GOT3 (cell line): ENCODE data around the gene TTC38.
"Not testable (repeated sequence)": the region's sequence is repeated elsewhere in the genome, so short reads cannot be mapped to it uniquely, and the experiment has no call there.

Experiments used
- DNase-seq: peaks from one replicate; lab custom pipeline; 2025; ENCODE audit warnings: mixed read lengths; lab: John Stamatoyannopoulos, UW

Gene TTC38

GRCh38 chr22:46296257-46297150 is 28.7 kb downstream of the TTC38 start, which contains the start of gene GTSE1:
GTSE1 (plus strand) TSS chr22:46296870; CDS start chr22:46297401, 531 bp downstream.
- DNase-seq, result peak; percentile 90

- DNase-seq, result no peak
These were observed 29.5 kb downstream of the TTC38 start for GRCh38 chr22:46297151-46297812.

GRCh38 chr22:46299101-46299500 is 31.3 kb downstream of the TTC38 start:
- DNase-seq, result no peak

- DNase-seq, result no peak
These were observed 32.7 kb downstream of the TTC38 start for GRCh38 chr22:46300491-46300890.

- DNase-seq, result no peak
These were observed 35.6 kb downstream of the TTC38 start for GRCh38 chr22:46303347-46303965.

- no peak for DNase-seq
These were observed 40.6 kb downstream of the TTC38 start for GRCh38 chr22:46308283-46308988.

- no peak for DNase-seq
These were observed 41.8 kb downstream of the TTC38 start for GRCh38 chr22:46309526-46310085.

- no peak for DNase-seq
These were observed 44.2 kb downstream of the TTC38 start for GRCh38 chr22:46312056-46312455.

GRCh38 chr22:46312848-46313247 is 45.0 kb downstream of the TTC38 start:
- DNase-seq, result not testable (repeated sequence)

- no peak for DNase-seq
These were observed 48.2 kb downstream of the TTC38 start for GRCh38 chr22:46315976-46316375.

GRCh38 chr22:46317646-46318045 is 49.8 kb downstream of the TTC38 start:
- DNase-seq, result no peak

GRCh38 chr22:46318576-46318975 is 50.8 kb downstream of the TTC38 start:
- no peak for DNase-seq

GRCh38 chr22:46319319-46319718 is 51.5 kb downstream of the TTC38 start:
- no peak for DNase-seq

GRCh38 chr22:46320166-46320710 is 52.4 kb downstream of the TTC38 start:
- no peak for DNase-seq

GRCh38 chr22:46320716-46321386 is 53.0 kb downstream of the TTC38 start:
- DNase-seq, result no peak

GRCh38 chr22:46322711-46323110 is 54.9 kb downstream of the TTC38 start:
- no peak for DNase-seq

- DNase-seq, result no peak
These were observed 55.4 kb downstream of the TTC38 start for GRCh38 chr22:46323162-46323561.

GRCh38 chr22:46326066-46326680 is 58.4 kb downstream of the TTC38 start:
- DNase-seq, result no peak

GRCh38 chr22:46327691-46328465 is 60.1 kb downstream of the TTC38 start:
- DNase-seq, result no peak

- DNase-seq, result no peak
These were observed 61.0 kb downstream of the TTC38 start for GRCh38 chr22:46328797-46329196.
